Karpas-422 (cell line): ENCODE data around the gene UXS1. TPM values are rescaled to one million over a fixed set of nuclear protein-coding genes. Genes with fewer than 3 reads are reported as not detected.
A peak's percentile ranks its signal among the peaks of the same experiment; 100 is the strongest.
"Not testable (repeated sequence)": the region's sequence is repeated elsewhere in the genome, so short reads cannot be mapped to it uniquely, and the experiment has no call there.

Experiments
- DNase-seq: peaks from one replicate; pipeline ENCODE4 v3.0.0-alpha.2; 2015
- H2AFZ ChIP-seq: fragments of 200-600 bp; sonication (generic); 2 replicates; pipeline ENCODE4 v1.6.1; 2014; ENCODE audit warnings: antibody characterized with exemption, low read length, mixed read lengths
- H3K27ac ChIP-seq: fragments of 200-600 bp; sonication (generic); 2 replicates; pipeline ENCODE4 v1.5.1; 2014; ENCODE audit warnings: mild to moderate bottlenecking, low read length, moderate library complexity
- H3K27me3 ChIP-seq: fragments of 200-600 bp; sonication (generic); 2 replicates; pipeline ENCODE4 v1.6.1; 2014; ENCODE audit warnings: low read length, mixed read lengths
- H3K36me3 ChIP-seq: fragments of 200-600 bp; sonication (generic); 2 replicates; pipeline ENCODE4 v1.6.1; 2014; ENCODE audit warnings: low read length, mixed read lengths; ENCODE audit not compliant: insufficient read depth
- H3K4me1 ChIP-seq: fragments of 200-600 bp; sonication (generic); 2 replicates; pipeline ENCODE4 v1.6.1; 2014; ENCODE audit warnings: mild to moderate bottlenecking, low read length, mixed read lengths
- H3K4me2 ChIP-seq: fragments of 200-600 bp; sonication (generic); 2 replicates; pipeline ENCODE4 v1.6.1; 2014; ENCODE audit warnings: low read length, low read depth, mild to moderate bottlenecking; ENCODE audit not compliant: poor library complexity, severe bottlenecking
- H3K4me3 ChIP-seq: fragments of 200-600 bp; sonication (generic); 2 replicates; pipeline ENCODE4 v1.5.1; 2014; ENCODE audit warnings: mild to moderate bottlenecking, antibody characterized with exemption, low read length, mixed read lengths
- H3K79me2 ChIP-seq: fragments of 200-600 bp; sonication (generic); 2 replicates; pipeline ENCODE4 v1.6.1; 2014; ENCODE audit warnings: mild to moderate bottlenecking, low read length, mixed read lengths
- H3K9ac ChIP-seq: fragments of 200-600 bp; sonication (generic); 2 replicates; pipeline ENCODE4 v1.6.0; 2014; ENCODE audit warnings: low read length
- H3K9me2 ChIP-seq: fragments of 200-600 bp; sonication (generic), shearing (Covaris generic); replicated peaks from 2 replicates; pipeline ENCODE4 v1.6.0; 2014; ENCODE audit warnings: mild to moderate bottlenecking, low read length, moderate library complexity; ENCODE audit not compliant: insufficient read depth
- H3K9me3 ChIP-seq: fragments of 300-700, 200-600 bp; sonication (generic); 2 replicates; pipeline ENCODE4 v1.6.1; 2014; ENCODE audit warnings: low read length, mixed read lengths
- H4K20me1 ChIP-seq: fragments of 200-600 bp; sonication (generic); 2 replicates; pipeline ENCODE4 v1.6.1; 2014; ENCODE audit warnings: mild to moderate bottlenecking, antibody characterized with exemption, low read length, low read depth; ENCODE audit not compliant: insufficient read depth
- total RNA-seq: library from RNA; depleted of rRNA; stranded (reverse); fragments of >200 nt; shearing (Covaris generic); gene quantifications from 2 replicates; pipeline ENCODE4 v1.2.3, GENCODE V29; 2014; ENCODE audit warnings: low replicate concordance; rRNA removed

Gene UXS1
- total RNA-seq = 3.7 and 8.4 TPM in 2 replicates

- peak; percentile 99 for DNase-seq
- Histone ChIP-seq H4K20me1 (peaks cover 31% of the 10 kb centered on the region), H3K9me3 (no peaks in the 10 kb centered on the region), H3K36me3 (no peaks in the 10 kb centered on the region), H2AFZ (peak within 1 kb of the TSS; percentile 87), H3K9ac (peak within 1 kb of the TSS; percentile 85), H3K27me3 (no peaks in the 10 kb centered on the region), H3K27ac (no peak within 1 kb of the TSS), H3K4me1 (peaks cover 18% of the 10 kb centered on the region), H3K4me2 (peak within 1 kb of the TSS; percentile 98), H3K4me3 (peak within 1 kb of the TSS; percentile 96), H3K9me2 (no peaks in the 10 kb centered on the region), H3K79me2 (no peaks in the 10 kb centered on the region)
Measured at GRCh38 chr2:106193977-106194778, at the start of gene UXS1. Gene UXS1, minus strand, starts transcription at chr2:106194301. Its CDS starts 60 bp downstream, at chr2:106194241.

GRCh38 chr2:106239491-106239890, 45.4 kb upstream of the UXS1 start:
- not testable (repeated sequence) for H3K9me3 ChIP-seq, H3K4me2 ChIP-seq, H4K20me1 ChIP-seq, H3K79me2 ChIP-seq, H2AFZ ChIP-seq, H3K27ac ChIP-seq, H3K9ac ChIP-seq, H3K4me1 ChIP-seq, H3K4me3 ChIP-seq, DNase-seq, H3K27me3 ChIP-seq, H3K36me3 ChIP-seq, H3K9me2 ChIP-seq

GRCh38 chr2:106235392-106235791, 41.3 kb upstream of the UXS1 start:
- not testable (repeated sequence) for H2AFZ ChIP-seq, H3K4me3 ChIP-seq, H3K27ac ChIP-seq, H3K9me2 ChIP-seq, H4K20me1 ChIP-seq, H3K27me3 ChIP-seq, DNase-seq, H3K4me1 ChIP-seq, H3K9me3 ChIP-seq, H3K79me2 ChIP-seq, H3K4me2 ChIP-seq, H3K36me3 ChIP-seq, H3K9ac ChIP-seq

GRCh38 chr2:106233350-106233706, 39.2 kb upstream of the UXS1 start:
- Histone ChIP-seq H3K9ac (no peak overlapping the region), H3K9me3 (0 out of 2 replicates have a peak, but pooled peaks cover 2% of the 10 kb centered on the region), H3K79me2 (no peaks in the 10 kb centered on the region), H3K9me2 (no peaks in the 10 kb centered on the region), H3K4me1 (no peaks in the 10 kb centered on the region), H3K4me2 (no peak overlapping the region), H3K36me3 (no peaks in the 10 kb centered on the region), H3K27ac (no peak overlapping the region), H3K4me3 (no peak overlapping the region), H4K20me1 (no peaks in the 10 kb centered on the region), H3K27me3 (no peaks in the 10 kb centered on the region), H2AFZ (no peak overlapping the region)
- DNase-seq = no peak

GRCh38 chr2:106232638-106233349, 38.7 kb upstream of the UXS1 start:
- Histone ChIP-seq H3K4me3 (no peak overlapping the region), H3K9me3 (0 out of 2 replicates have a peak, but pooled peaks cover 2% of the 10 kb centered on the region), H2AFZ (no peak overlapping the region), H3K36me3 (no peaks in the 10 kb centered on the region), H3K79me2 (no peaks in the 10 kb centered on the region), H3K9me2 (no peaks in the 10 kb centered on the region), H3K4me2 (no peak overlapping the region), H3K27ac (no peak overlapping the region), H3K9ac (no peak overlapping the region), H3K27me3 (no peaks in the 10 kb centered on the region), H4K20me1 (no peaks in the 10 kb centered on the region), H3K4me1 (no peaks in the 10 kb centered on the region)
- no peak for DNase-seq

- H3K9me2 ChIP-seq = no peaks in the 10 kb centered on the region
- no peak overlapping the region for H3K9ac ChIP-seq
- no peak overlapping the region for H3K27ac ChIP-seq
- H3K27me3 ChIP-seq = no peaks in the 10 kb centered on the region
- no peaks in the 10 kb centered on the region for H3K36me3 ChIP-seq
- no peak overlapping the region for H3K4me2 ChIP-seq
- no peak overlapping the region for H3K4me3 ChIP-seq
- no peak for DNase-seq
- H3K79me2 ChIP-seq = no peaks in the 10 kb centered on the region
- no peaks in the 10 kb centered on the region for H3K4me1 ChIP-seq
- no peak overlapping the region for H2AFZ ChIP-seq
- H4K20me1 ChIP-seq = no peaks in the 10 kb centered on the region
- H3K9me3 ChIP-seq = no peaks in the 10 kb centered on the region
Measured at GRCh38 chr2:106223347-106223746, 29.2 kb upstream of the UXS1 start.

GRCh38 chr2:106222057-106222456, 28.0 kb upstream of the UXS1 start:
- H3K4me3 ChIP-seq = not testable (repeated sequence)

GRCh38 chr2:106219813-106220212, 25.7 kb upstream of the UXS1 start:
- Histone ChIP-seq H2AFZ (no peak overlapping the region), H3K4me2 (no peak overlapping the region), H3K4me1 (no peaks in the 10 kb centered on the region), H3K27ac (no peak overlapping the region), H4K20me1 (no peaks in the 10 kb centered on the region), H3K9ac (no peak overlapping the region), H3K36me3 (no peaks in the 10 kb centered on the region), H3K4me3 (no peak overlapping the region), H3K79me2 (no peaks in the 10 kb centered on the region), H3K9me2 (no peaks in the 10 kb centered on the region), H3K27me3 (no peaks in the 10 kb centered on the region), H3K9me3 (no peaks in the 10 kb centered on the region)
- no peak for DNase-seq

More at GRCh38 chr2:106222057-106222456, 28.0 kb upstream of the UXS1 start:
- H3K9ac ChIP-seq, H3K9me2 ChIP-seq, H3K27ac ChIP-seq, DNase-seq, H2AFZ ChIP-seq, H3K4me1 ChIP-seq, H3K36me3 ChIP-seq, H3K9me3 ChIP-seq, H4K20me1 ChIP-seq, H3K79me2 ChIP-seq, H3K27me3 ChIP-seq, H3K4me2 ChIP-seq: not testable (repeated sequence)
